Measurements from ENCODE around the gene OR10A7.

- TF ChIP-seq POLR2A (IDR thresholded peaks at IDR 0.05; ENCODE audit: low read depth, low read length) (no peak), POLR2AphosphoS5 (IDR thresholded peaks at IDR 0.05; ENCODE audit: low read depth, low read length) (no peak), POU2F2 (IDR thresholded peaks at IDR 0.05; ENCODE audit: low read depth, low read length) (no peak), TAF1 (IDR thresholded peaks at IDR 0.05; ENCODE audit: low read depth, low read length) (no peak), SPI1 (IDR thresholded peaks at IDR 0.05; ENCODE audit: low read depth, low read length) (no peak), PAX5 (IDR thresholded peaks at IDR 0.05; ENCODE audit: insufficient read depth, low read length, severe bottlenecking) (no peak)
Measured at GRCh38 chr12:55171445-55171844, 49.4 kb upstream of the OR10A7 start.
